Measurements from ENCODE around the gene PSG5.
"Not testable (repeated sequence)": the region's sequence is repeated elsewhere in the genome, so short reads cannot be mapped to it uniquely, and the experiment has no call there.

The PSG5 gene

DNA sequence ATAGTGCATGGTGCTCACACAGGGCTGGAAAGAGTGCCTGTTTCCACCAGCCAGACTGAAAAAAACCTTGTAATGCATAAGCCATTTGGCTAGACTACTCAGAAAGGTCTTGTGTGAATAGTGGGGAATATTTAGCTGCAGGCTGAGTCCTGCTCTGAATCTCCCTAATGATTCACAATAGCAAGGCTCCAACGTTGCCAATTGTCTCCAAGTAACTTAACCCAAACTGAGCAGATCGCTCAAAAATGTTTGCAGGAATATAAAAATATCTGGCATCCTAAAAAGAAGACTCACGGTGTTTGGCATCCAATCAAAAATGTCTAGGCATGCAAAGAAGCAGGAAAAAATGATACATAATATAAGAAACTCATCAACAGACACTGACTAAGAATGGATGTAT lies 59.0 kb downstream of the PSG5 start:
- H3K4me3 ChIP-seq (ENCODE audit: low read depth, low read length); H3K27me3 ChIP-seq (ENCODE audit: control insufficient read depth, insufficient read depth, low read length); H3K27ac ChIP-seq; H3K9ac ChIP-seq; H3K36me3 ChIP-seq (ENCODE audit: control insufficient read depth, insufficient read depth, low read length); H3K4me1 ChIP-seq; H3K9me3 ChIP-seq (ENCODE audit: control insufficient read depth, low read length); H3K4me2 ChIP-seq (ENCODE audit: low read length); H2AFZ ChIP-seq; H3K79me2 ChIP-seq: not testable (repeated sequence)

GRCh38 chr19:43126720-43127119 lies 59.6 kb downstream of the PSG5 start:
- H3K4me3 ChIP-seq (ENCODE audit: low read depth, low read length): no peak overlapping the region
- no peaks in the 10 kb centered on the region for H3K4me1 ChIP-seq
- H3K27ac ChIP-seq: no peak overlapping the region
- H3K4me2 ChIP-seq (ENCODE audit: low read length): no peak overlapping the region
- H2AFZ ChIP-seq: no peak overlapping the region
- no peaks in the 10 kb centered on the region for H3K27me3 ChIP-seq (ENCODE audit: control insufficient read depth, insufficient read depth, low read length)
- no peak overlapping the region for H3K9ac ChIP-seq
- H3K9me3 ChIP-seq (ENCODE audit: control insufficient read depth, low read length): no peaks in the 10 kb centered on the region
- no peaks in the 10 kb centered on the region for H3K36me3 ChIP-seq (ENCODE audit: control insufficient read depth, insufficient read depth, low read length)
- no peak for TF ChIP-seq CTCF (IDR thresholded peaks at IDR 0.05)
- H3K79me2 ChIP-seq: no peaks in the 10 kb centered on the region

DNA sequence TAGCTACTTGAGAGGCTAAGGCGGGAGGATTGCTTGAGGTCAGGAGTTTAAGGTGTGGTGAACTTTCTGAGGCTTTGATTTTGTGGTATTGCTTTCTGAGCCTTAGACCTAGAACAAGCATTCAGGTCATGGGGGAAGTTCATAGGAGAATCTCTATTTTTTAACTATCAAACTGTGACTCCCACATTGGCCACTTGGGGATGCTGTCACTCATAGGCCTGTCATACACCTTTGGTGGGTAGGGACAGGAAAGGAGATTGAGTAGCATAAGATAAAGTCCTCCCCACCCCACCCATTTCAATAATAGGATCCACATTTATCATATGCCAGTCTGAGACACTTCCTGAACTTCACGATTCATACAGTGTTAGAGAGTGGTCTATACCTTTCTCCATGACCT lies 62.0 kb downstream of the PSG5 start:
- H3K27me3 ChIP-seq (ENCODE audit: control insufficient read depth, insufficient read depth, low read length): no peaks in the 10 kb centered on the region
- H2AFZ ChIP-seq: no peak overlapping the region
- no peak for TF ChIP-seq CTCF (IDR thresholded peaks at IDR 0.05)
- no peaks in the 10 kb centered on the region for H3K36me3 ChIP-seq (ENCODE audit: control insufficient read depth, insufficient read depth, low read length)
- no peak overlapping the region for H3K4me2 ChIP-seq (ENCODE audit: low read length)
- no peaks in the 10 kb centered on the region for H3K9me3 ChIP-seq (ENCODE audit: control insufficient read depth, low read length)
- H3K4me1 ChIP-seq: no peaks in the 10 kb centered on the region
- no peaks in the 10 kb centered on the region for H3K79me2 ChIP-seq
- H3K4me3 ChIP-seq (ENCODE audit: low read depth, low read length): no peak overlapping the region
- H3K27ac ChIP-seq: no peak overlapping the region
- no peak overlapping the region for H3K9ac ChIP-seq

DNA sequence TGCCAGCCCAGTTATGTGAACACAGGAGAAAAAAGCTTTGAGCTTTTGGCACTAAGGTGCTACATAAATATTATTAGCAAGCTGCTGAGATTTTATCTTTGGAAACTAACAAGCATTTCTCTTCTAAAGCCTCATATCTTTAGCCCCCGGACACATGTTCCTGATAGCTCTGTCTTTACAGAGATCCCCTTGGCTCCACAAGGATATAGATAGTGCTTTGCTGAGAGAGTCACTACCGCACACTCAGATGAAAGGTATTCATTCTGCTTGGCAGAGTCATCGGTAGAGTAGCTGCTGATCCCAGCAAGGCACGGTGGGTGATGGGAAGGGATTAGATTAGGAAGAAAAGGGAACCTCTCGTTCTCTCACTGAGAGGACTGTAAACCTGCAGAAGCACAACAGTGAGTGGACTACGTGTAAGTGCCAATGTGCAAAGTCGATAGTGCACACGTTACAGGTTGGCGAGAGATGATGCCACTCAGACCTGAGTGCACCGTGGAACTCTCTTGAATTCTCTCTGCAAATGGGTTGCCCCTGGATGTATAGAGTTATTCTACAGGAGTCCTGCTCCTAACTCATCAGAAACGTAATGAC lies 65.8 kb downstream of the PSG5 start:
- not testable (repeated sequence) for H3K4me2 ChIP-seq (ENCODE audit: low read length); H3K4me3 ChIP-seq (ENCODE audit: low read depth, low read length); H3K9ac ChIP-seq

GRCh38 chr19:43119526-43119925 lies 66.8 kb downstream of the PSG5 start:
- H3K27ac ChIP-seq; H3K9me3 ChIP-seq (ENCODE audit: control insufficient read depth, low read length); H3K9ac ChIP-seq; H3K4me1 ChIP-seq; H2AFZ ChIP-seq; H3K79me2 ChIP-seq; H3K27me3 ChIP-seq (ENCODE audit: control insufficient read depth, insufficient read depth, low read length); H3K4me2 ChIP-seq (ENCODE audit: low read length); H3K4me3 ChIP-seq (ENCODE audit: low read depth, low read length); H3K36me3 ChIP-seq (ENCODE audit: control insufficient read depth, insufficient read depth, low read length): not testable (repeated sequence)

More for the DNA sequence above, 65.8 kb downstream of the PSG5 start:
- H3K27ac ChIP-seq; H3K36me3 ChIP-seq (ENCODE audit: control insufficient read depth, insufficient read depth, low read length); H3K27me3 ChIP-seq (ENCODE audit: control insufficient read depth, insufficient read depth, low read length); H3K9me3 ChIP-seq (ENCODE audit: control insufficient read depth, low read length); H2AFZ ChIP-seq; H3K79me2 ChIP-seq; H3K4me1 ChIP-seq: not testable (repeated sequence)

All from parathyroid adenoma (tissue), 2 donors.